Measurements from ENCODE around the gene KIAA1549. TPM values are rescaled to one million over a fixed set of nuclear protein-coding genes. Genes with fewer than 3 reads are reported as not detected.

The KIAA1549 gene
- total RNA-seq, 1 donor from 2014 or later: 24.4 TPM

DNA sequence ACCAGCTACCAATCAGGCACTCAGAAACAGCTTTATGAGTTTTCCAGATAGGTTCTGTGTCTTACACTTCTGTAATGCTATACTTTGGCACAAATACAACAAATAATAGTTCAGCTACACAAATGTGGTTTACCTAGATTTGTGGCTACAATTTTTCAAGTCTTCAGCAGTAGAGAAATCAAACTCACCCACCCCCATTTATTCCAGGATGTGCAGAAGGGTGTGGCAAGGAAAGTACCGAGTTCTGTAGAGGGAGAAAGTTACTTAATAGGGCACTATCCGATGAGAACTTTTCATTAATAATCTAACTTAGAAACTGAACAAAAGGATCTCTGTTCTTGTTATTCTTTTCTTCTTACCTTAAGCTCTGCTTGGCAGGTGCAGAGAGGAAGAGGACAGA, 152.9 kb downstream of the KIAA1549 start:
- no peak for DNase-seq (ENCODE audit: extremely low spot score, unreplicated experiment)
- H3K36me3 Mint-ChIP-seq: no peaks in the 10 kb centered on the region
- no peak overlapping the region for H3K4me3 Mint-ChIP-seq
- no peaks in the 10 kb centered on the region for H3K27me3 Mint-ChIP-seq
- H3K9me3 Mint-ChIP-seq: no peaks in the 10 kb centered on the region
- H3K27ac Mint-ChIP-seq: no peak overlapping the region
- H3K4me1 Mint-ChIP-seq (ENCODE audit: unreplicated experiment): no peaks in the 10 kb centered on the region
- TF ChIP-seq, protein P1, sequence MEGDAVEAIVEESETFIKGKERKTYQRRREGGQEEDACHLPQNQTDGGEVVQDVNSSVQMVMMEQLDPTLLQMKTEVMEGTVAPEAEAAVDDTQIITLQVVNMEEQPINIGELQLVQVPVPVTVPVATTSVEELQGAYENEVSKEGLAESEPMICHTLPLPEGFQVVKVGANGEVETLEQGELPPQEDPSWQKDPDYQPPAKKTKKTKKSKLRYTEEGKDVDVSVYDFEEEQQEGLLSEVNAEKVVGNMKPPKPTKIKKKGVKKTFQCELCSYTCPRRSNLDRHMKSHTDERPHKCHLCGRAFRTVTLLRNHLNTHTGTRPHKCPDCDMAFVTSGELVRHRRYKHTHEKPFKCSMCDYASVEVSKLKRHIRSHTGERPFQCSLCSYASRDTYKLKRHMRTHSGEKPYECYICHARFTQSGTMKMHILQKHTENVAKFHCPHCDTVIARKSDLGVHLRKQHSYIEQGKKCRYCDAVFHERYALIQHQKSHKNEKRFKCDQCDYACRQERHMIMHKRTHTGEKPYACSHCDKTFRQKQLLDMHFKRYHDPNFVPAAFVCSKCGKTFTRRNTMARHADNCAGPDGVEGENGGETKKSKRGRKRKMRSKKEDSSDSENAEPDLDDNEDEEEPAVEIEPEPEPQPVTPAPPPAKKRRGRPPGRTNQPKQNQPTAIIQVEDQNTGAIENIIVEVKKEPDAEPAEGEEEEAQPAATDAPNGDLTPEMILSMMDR (conservative IDR thresholded peaks at IDR 0.05): no peak

DNA sequence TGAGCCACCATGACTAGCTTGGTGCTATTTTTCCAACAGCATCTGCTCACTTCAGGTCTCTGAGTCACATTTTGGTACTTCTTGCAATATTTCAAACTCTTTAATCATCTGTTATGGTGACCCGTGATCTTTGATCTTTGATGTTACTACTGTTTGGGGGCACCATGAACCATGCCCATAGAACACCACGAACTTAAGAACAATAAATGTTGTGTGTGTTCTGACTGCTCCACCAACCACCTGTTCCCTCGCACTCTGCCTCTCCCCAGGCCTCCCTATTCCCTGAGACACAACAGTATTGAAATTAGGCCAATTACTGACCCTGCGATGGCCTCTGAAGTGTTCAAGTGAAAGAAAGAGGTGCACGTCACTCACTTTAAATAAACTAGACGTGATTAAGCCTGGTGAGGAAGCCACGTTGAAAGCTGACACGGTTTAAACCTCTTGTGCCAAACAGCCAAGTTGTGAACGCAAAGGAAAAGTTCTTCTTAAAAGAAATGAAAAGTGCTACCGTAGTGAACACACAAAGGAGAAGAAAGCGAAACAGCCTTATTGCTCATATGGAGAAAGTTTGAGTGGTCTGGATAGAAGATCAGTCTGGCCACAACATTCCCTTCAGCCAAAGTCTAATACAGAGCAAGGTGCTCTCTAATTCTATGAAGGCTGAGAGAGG, 156.0 kb downstream of the KIAA1549 start:
- TF ChIP-seq, protein P1 (conservative IDR thresholded peaks at IDR 0.05): no peak
- Mint-ChIP-seq H3K27ac (no peak overlapping the region), H3K4me1 (ENCODE audit: unreplicated experiment) (no peaks in the 10 kb centered on the region), H3K27me3 (no peaks in the 10 kb centered on the region), H3K4me3 (no peak overlapping the region), H3K9me3 (no peaks in the 10 kb centered on the region), H3K36me3 (no peaks in the 10 kb centered on the region)
- no peak for DNase-seq (ENCODE audit: extremely low spot score, unreplicated experiment)

DNA sequence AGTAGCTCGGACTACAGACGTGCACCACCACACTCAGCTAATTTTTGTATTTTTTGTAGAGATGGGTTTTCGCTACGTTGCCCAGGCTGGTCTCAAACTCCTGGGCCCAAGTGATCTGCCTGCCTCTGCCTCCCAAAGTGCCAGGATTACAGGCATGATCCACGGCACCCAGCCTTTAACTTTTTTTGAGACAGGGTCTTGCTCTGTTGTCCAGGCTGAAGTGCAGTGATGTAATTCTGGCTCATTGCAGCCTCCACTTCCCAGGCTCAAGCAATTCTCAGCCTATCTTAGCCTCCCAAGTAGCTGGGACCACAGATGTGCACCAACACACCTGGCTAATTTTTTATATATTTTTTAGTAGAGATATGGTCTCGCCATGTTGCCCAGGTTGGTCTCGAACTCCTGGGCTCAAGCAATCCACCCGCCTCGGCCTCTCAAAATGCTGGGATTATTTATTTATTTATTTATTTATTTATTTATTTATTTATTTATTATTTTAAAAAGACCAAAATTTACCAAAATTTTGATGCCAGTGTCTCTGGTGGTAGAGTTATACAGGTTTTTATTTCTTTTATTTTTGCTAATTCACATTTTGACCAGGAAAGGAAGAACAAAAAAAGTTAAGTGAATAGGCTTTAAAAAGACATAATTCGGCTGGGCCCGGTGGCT, 158.2 kb downstream of the KIAA1549 start:
- Mint-ChIP-seq H3K4me3 (no peak overlapping the region), H3K27ac (no peak overlapping the region), H3K9me3 (no peaks in the 10 kb centered on the region), H3K27me3 (no peaks in the 10 kb centered on the region), H3K36me3 (no peaks in the 10 kb centered on the region), H3K4me1 (ENCODE audit: unreplicated experiment) (no peaks in the 10 kb centered on the region)
- no peak for DNase-seq (ENCODE audit: extremely low spot score, unreplicated experiment)
- TF ChIP-seq, protein P1 (conservative IDR thresholded peaks at IDR 0.05): no peak

DNA sequence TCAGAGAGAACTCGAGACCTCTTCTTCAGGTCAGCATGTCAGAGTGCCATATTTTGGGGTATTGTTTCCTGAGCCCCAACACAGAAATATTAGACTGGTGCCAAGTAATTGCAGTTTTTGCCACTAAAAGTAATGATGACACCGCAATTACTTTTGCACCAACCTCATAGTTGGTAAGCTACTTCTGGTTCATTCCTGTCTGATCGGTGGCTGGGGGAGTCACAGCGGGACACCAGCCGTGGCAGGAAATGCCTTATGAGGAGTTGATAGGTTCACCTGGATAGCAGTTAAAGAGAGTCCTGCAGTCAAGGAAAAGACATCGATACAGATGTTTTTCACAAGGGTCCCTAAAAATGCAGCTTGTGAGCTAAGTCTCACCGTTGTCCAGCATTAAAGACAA, 159.3 kb downstream of the KIAA1549 start:
- no peaks in the 10 kb centered on the region for H3K27me3 Mint-ChIP-seq
- no peak overlapping the region for H3K4me3 Mint-ChIP-seq
- H3K27ac Mint-ChIP-seq: no peak overlapping the region
- H3K9me3 Mint-ChIP-seq: no peaks in the 10 kb centered on the region
- no peak for DNase-seq (ENCODE audit: extremely low spot score, unreplicated experiment)
- H3K36me3 Mint-ChIP-seq: no peaks in the 10 kb centered on the region
- no peaks in the 10 kb centered on the region for H3K4me1 Mint-ChIP-seq (ENCODE audit: unreplicated experiment)
- TF ChIP-seq, protein P1 (conservative IDR thresholded peaks at IDR 0.05): no peak

DNA sequence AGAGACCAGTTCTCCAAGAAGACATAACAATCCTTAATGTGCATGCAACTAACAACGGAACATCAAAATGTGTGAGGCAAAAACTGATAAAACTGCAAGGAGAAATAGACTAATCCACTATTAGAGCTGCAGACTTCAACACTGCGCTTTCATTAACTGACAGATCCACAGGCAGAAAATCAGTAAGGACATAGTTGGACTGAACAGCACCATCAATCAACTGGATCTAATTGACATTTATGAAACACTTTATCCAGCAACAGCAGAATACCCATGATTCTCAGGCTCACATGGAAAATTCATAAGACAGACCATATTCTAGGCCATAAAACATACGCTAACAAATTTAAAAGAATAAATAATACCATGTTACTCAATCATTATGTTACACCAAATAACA, 161.6 kb downstream of the KIAA1549 start:
- Mint-ChIP-seq H3K36me3 (no peaks in the 10 kb centered on the region), H3K27ac (no peak overlapping the region), H3K27me3 (no peaks in the 10 kb centered on the region), H3K4me1 (ENCODE audit: unreplicated experiment) (no peaks in the 10 kb centered on the region), H3K9me3 (no peaks in the 10 kb centered on the region), H3K4me3 (no peak overlapping the region)
- no peak for DNase-seq (ENCODE audit: extremely low spot score, unreplicated experiment)
- TF ChIP-seq, protein P1 (conservative IDR thresholded peaks at IDR 0.05): no peak

Measured in type B pancreatic cell (in vitro differentiated cells).